Cardiac fibroblast (primary cell): Measurements from ENCODE around the gene ARHGAP10.

ENCODE experiments used
- DNase-seq, 2 donors: peaks; one replicate each; pipeline versions ENCODE4 v3.0.0 to v3.0.0-alpha.2; 2010; ENCODE audit warnings: low read depth in 2 of 2
- H3K4me3 ChIP-seq, 2 donors: replicated peaks in 1 of 2; 1 replicate in 1 of 2; 2 replicates in 1 of 2; pipeline ENCODE4 v1.5.1; 2011; ENCODE audit warnings: low read depth in 2 of 2, low read length in 2 of 2, mild to moderate bottlenecking in 2 of 2, moderate library complexity in 1 of 2
- TF ChIP-seq, protein P1 (sequence below): IDR thresholded peaks from one replicate; pipeline ENCODE4 v1.5.1; 2011; ENCODE audit warnings: low read depth, mild to moderate bottlenecking, low read length, inconsistent platforms

Gene ARHGAP10

GRCh38 chr4:147913137-147913536 lies 181.2 kb downstream of the ARHGAP10 start:
- TF ChIP-seq, protein P1, sequence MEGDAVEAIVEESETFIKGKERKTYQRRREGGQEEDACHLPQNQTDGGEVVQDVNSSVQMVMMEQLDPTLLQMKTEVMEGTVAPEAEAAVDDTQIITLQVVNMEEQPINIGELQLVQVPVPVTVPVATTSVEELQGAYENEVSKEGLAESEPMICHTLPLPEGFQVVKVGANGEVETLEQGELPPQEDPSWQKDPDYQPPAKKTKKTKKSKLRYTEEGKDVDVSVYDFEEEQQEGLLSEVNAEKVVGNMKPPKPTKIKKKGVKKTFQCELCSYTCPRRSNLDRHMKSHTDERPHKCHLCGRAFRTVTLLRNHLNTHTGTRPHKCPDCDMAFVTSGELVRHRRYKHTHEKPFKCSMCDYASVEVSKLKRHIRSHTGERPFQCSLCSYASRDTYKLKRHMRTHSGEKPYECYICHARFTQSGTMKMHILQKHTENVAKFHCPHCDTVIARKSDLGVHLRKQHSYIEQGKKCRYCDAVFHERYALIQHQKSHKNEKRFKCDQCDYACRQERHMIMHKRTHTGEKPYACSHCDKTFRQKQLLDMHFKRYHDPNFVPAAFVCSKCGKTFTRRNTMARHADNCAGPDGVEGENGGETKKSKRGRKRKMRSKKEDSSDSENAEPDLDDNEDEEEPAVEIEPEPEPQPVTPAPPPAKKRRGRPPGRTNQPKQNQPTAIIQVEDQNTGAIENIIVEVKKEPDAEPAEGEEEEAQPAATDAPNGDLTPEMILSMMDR: no peak
- DNase-seq: no peak
- H3K4me3 ChIP-seq: no peak overlapping the region

DNA sequence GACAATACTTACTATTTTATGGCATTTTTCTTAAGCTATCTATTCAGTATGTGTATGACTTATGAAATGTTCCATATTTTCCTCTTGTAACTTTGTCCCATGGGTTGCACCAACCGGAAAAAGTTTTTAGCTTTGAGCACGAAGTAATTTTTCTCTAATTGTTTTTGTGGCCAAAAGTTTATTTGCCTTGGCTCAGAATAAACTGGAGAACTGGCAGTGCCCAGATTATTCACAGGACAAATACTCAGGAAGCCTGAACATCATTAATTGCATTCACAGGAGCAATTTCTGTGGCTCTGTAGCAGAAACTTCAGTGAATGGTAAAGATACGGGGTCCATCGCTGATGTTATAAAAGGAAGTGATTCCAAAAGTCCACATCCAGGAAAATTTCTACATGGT lies 184.5 kb downstream of the ARHGAP10 start:
- TF ChIP-seq, protein P1: no peak
- DNase-seq: peak; percentile 34 to 43
- no peak overlapping the region for H3K4me3 ChIP-seq

- no peak overlapping the region for H3K4me3 ChIP-seq
- TF ChIP-seq, protein P1: no peak
- DNase-seq: no peak
These were observed 191.5 kb downstream of the ARHGAP10 start for GRCh38 chr4:147923381-147923780.

DNA sequence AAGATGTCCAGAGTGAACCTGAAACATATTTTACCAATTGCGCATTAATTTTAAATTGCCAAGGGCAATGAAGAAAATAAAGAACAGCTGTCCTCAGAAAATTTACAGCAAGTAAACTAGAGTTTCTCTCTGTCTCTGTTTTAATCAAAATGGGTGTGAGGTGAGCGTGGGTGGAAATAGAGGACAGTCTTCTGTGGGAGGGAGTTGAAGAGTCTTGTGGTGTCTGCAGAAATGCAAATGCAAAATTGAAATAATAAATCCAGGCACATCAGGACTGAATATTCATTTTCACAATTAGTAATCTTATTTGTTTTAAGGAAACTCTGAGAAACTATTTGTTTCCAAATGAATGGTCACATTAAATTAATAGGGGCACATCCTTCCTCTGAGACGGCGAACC lies 192.0 kb downstream of the ARHGAP10 start:
- TF ChIP-seq, protein P1: no peak

DNA sequence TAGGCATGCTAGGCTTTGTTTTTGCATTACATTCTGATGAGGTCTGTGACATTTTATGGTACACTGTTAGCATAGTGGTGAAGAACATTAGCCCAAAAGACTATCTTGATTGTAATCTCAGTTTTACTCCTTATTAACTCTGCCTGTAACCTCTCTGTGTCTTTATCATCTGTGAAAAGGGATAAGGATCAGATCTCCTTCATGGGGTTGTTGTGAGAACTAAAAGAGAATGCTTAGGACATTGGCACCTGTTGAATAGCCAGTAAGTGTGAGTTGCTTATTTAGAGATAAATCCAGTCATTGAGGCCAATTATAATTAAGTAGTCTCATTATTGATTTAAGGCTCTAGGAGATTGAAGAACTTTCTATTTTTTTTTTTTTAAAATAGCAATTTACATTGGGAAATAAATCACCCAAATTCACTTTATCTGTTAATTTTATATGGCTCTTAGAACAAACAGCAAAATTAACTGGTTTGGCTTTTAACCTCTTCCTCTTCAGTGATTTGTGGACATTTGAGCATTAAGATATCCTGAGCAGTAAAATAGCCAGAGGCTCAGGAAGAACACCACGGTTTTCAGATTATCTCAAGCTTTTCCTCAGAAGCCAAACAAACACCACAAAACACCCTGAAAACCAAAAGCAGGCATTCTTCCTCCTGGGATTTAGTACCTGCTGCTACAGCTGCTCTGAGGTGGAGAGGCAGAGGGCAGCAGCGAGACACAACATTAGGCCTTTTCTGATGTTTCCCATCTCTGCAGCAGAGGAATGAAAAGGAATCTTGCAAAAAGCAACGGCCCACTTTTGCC lies 192.9 kb downstream of the ARHGAP10 start:
- TF ChIP-seq, protein P1: peak; percentile 55
- no peak overlapping the region for H3K4me3 ChIP-seq
- DNase-seq: peak; percentile 42 to 56

More for the DNA sequence above, 192.0 kb downstream of the ARHGAP10 start:
- H3K4me3 ChIP-seq: no peak overlapping the region
- no peak for DNase-seq

DNA sequence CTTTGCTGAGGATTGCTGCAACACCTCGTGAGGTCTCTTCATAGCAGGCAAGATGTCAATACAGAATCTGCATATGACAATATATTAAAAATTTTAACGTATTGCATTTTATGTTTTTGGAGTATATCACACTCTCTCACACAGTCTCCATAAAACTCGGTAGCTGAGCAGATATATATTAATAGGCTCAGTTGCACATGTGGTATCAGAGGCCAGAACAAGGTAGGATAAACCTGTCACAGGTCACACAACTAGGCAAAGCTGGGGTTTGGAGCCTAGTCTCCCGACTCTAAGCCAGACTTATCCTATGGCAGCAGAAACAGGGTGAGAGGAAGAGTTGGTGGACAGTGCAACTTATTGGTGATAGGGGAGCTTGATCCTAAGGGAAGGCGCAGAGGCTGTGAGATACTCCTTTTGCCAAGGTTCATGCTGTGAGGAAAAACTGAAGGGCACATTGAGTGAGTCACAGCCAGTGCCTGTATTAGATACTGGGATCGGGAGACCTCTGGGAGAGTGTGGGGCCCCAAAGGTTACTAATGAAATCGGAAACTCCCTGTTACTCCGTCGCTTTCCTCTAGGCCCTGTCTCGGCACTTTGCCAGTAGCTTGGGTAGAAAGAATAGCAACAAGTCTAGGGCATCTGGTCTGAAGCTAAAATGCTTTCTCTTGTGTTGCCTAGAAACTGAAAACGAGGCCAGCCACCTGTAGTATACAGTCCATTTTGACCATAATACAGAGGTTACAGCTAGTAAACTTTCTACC lies 195.7 kb downstream of the ARHGAP10 start:
- TF ChIP-seq, protein P1: no peak
- no peak overlapping the region for H3K4me3 ChIP-seq
- peak in 1 of 2 donors; percentile 16 for DNase-seq
